Panc1 (cell line): ENCODE data around the gene COQ8A.

ENCODE experiments used
- POLR2AphosphoS5 ChIP-seq: IDR thresholded peaks from 2 replicates; pipeline ENCODE4 v1.6.1; 2012; ENCODE audit warnings: mild to moderate bottlenecking, low read depth, low read length, moderate library complexity
- TF ChIP-seq, protein P1 (sequence below): fragments of 450-650 bp; IDR thresholded peaks from 2 replicates; pipeline ENCODE4 v1.5.1; 2017; ENCODE audit warnings: mild to moderate bottlenecking

DNA sequence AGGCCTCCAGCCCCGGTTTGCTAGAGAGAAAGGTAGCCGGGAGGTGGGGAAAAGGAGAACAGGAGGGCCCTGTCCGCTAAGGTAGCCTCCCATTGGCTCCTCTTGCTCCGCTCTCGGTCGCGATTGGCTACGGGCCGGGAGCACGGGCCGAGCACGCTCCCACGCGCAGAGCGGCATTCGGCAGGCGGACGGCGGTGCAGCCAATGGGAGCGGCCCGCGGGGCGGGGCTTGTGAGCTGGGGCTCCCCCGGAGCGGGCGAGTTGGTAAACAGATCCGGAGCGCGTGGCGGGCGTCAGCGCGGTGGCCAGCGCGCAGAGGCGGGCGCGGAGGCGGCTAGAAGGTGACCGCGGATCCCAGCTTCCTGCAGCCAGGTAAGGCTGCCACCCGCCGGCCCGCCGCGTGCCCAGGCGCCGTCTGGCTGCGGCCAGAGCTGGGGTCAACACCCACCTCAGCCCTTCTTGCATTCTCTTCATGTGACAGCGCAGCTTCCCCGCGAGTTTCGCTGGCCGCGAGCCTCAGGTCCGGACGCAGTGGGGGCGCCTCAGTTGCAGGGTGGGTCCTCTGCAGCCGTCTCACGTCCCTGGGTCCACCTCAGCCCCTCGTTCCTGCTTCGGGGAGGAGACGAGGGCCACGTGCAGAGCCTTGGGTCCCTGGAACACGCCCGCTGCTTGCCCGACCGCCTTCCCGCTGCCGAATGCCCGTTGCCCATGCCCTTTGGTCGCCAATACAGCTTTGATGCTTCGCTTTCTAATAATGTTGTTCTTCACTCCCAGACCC lies at the start of gene COQ8A:
- TF ChIP-seq POLR2AphosphoS5: no peak
- TF ChIP-seq, protein P1, sequence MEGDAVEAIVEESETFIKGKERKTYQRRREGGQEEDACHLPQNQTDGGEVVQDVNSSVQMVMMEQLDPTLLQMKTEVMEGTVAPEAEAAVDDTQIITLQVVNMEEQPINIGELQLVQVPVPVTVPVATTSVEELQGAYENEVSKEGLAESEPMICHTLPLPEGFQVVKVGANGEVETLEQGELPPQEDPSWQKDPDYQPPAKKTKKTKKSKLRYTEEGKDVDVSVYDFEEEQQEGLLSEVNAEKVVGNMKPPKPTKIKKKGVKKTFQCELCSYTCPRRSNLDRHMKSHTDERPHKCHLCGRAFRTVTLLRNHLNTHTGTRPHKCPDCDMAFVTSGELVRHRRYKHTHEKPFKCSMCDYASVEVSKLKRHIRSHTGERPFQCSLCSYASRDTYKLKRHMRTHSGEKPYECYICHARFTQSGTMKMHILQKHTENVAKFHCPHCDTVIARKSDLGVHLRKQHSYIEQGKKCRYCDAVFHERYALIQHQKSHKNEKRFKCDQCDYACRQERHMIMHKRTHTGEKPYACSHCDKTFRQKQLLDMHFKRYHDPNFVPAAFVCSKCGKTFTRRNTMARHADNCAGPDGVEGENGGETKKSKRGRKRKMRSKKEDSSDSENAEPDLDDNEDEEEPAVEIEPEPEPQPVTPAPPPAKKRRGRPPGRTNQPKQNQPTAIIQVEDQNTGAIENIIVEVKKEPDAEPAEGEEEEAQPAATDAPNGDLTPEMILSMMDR: no peak
